Trophoblast cell (in vitro differentiated cells and primary cell): ENCODE results near the gene COL13A1.
A peak's percentile ranks its signal among the peaks of the same experiment; 100 is the strongest.

Experiments used
- DNase-seq, 2 donors: peaks; one replicate each; pipeline ENCODE4 v3.0.0-alpha.2; 2016
- H2AFZ ChIP-seq: 2 replicates; pipeline ENCODE4 v1.6.1; 2013; ENCODE audit warnings: low read length, moderate library complexity, mild to moderate bottlenecking; ENCODE audit not compliant: insufficient read depth, poor library complexity
- H2AK5ac ChIP-seq: 2 replicates; pipeline ENCODE4 v1.6.1; 2013; ENCODE audit warnings: mild to moderate bottlenecking, low read length
- H2BK120ac ChIP-seq: 2 replicates; pipeline ENCODE4 v1.6.1; 2013; ENCODE audit warnings: low read length, mild to moderate bottlenecking, moderate library complexity; ENCODE audit not compliant: insufficient read depth, poor library complexity
- H2BK12ac ChIP-seq: 2 replicates; pipeline ENCODE4 v1.6.1; 2013; ENCODE audit warnings: mild to moderate bottlenecking, low read length, moderate library complexity
- H2BK5ac ChIP-seq: 2 replicates; pipeline ENCODE4 v1.6.1; 2013; ENCODE audit warnings: low read length, low read depth, moderate library complexity, mild to moderate bottlenecking; ENCODE audit not compliant: poor library complexity
- H3K14ac ChIP-seq: 2 replicates; pipeline ENCODE4 v1.6.1; 2013; ENCODE audit warnings: mild to moderate bottlenecking, low read length
- H3K18ac ChIP-seq: 2 replicates; pipeline ENCODE4 v1.6.1; 2013; ENCODE audit warnings: mild to moderate bottlenecking, low read length
- H3K23ac ChIP-seq: 2 replicates; pipeline ENCODE4 v1.6.1; 2013; ENCODE audit warnings: low read length
- H3K27ac ChIP-seq: 2 replicates; pipeline ENCODE4 v1.5.1; 2013; ENCODE audit warnings: low read depth, mild to moderate bottlenecking, inconsistent platforms, low read length, moderate library complexity
- H3K27me3 ChIP-seq: 2 replicates; pipeline ENCODE4 v1.6.1; 2013; ENCODE audit warnings: inconsistent platforms, mild to moderate bottlenecking, low read length, moderate library complexity; ENCODE audit not compliant: insufficient read depth
- H3K36me3 ChIP-seq, 2 experiments: 1 replicate in 1 of 2; 2 replicates in 1 of 2; pipeline ENCODE4 v1.6.1; 2013; ENCODE audit warnings: low read length in 2 of 2, mild to moderate bottlenecking in 2 of 2, moderate library complexity in 1 of 2; ENCODE audit not compliant: insufficient read depth in 2 of 2, control insufficient read depth in 1 of 2
- H3K4ac ChIP-seq: 2 replicates; pipeline ENCODE4 v1.6.1; 2013; ENCODE audit warnings: low read depth, mild to moderate bottlenecking, low read length, moderate library complexity
- H3K4me1 ChIP-seq, 2 experiments: 1 replicate in 1 of 2; 2 replicates in 1 of 2; pipeline ENCODE4 v1.6.1; 2013; ENCODE audit warnings: low read length in 2 of 2, mild to moderate bottlenecking in 2 of 2, moderate library complexity in 1 of 2; ENCODE audit not compliant: insufficient read depth in 2 of 2, control insufficient read depth in 1 of 2
- H3K4me2 ChIP-seq: 2 replicates; pipeline ENCODE4 v1.6.1; 2013; ENCODE audit warnings: inconsistent platforms, mild to moderate bottlenecking, low read length, moderate library complexity
- H3K4me3 ChIP-seq: 2 replicates; pipeline ENCODE4 v1.5.1; 2013; ENCODE audit warnings: mild to moderate bottlenecking, low read depth, low read length, inconsistent platforms
- H3K79me1 ChIP-seq: one replicate; pipeline ENCODE4 v1.6.1; 2013; ENCODE audit warnings: low read length
- H3K79me2 ChIP-seq: 2 replicates; pipeline ENCODE4 v1.6.1; 2013; ENCODE audit warnings: low read length, mild to moderate bottlenecking; ENCODE audit not compliant: control insufficient read depth, insufficient read depth, poor library complexity
- H3K9ac ChIP-seq: 2 replicates; pipeline ENCODE4 v1.6.1; 2013; ENCODE audit warnings: mild to moderate bottlenecking, low read length
- H3K9me3 ChIP-seq: 2 replicates; pipeline ENCODE4 v1.6.1; 2013; ENCODE audit warnings: low read depth, mild to moderate bottlenecking, control low read depth, inconsistent platforms, low read length; ENCODE audit not compliant: insufficient read depth
- H4K12ac ChIP-seq: 2 replicates; pipeline ENCODE4 v1.6.1; 2013; ENCODE audit warnings: low read depth, mild to moderate bottlenecking, low read length, moderate library complexity
- H4K8ac ChIP-seq: 2 replicates; pipeline ENCODE4 v1.6.1; 2013; ENCODE audit warnings: low read depth, mild to moderate bottlenecking, low read length, moderate library complexity
- H4K91ac ChIP-seq: one replicate; pipeline ENCODE4 v1.6.1; 2013; ENCODE audit warnings: low read depth, mild to moderate bottlenecking, low read length, moderate library complexity
- WGBS: extraction: QIAGEN DNeasy Blood & Tissue Kit; methylation state at CpG from one replicate; pipeline ENCODE4 v1.1.7; 2013; ENCODE audit warnings: missing lambda C conversion rate; ENCODE audit not compliant: insufficient read length, insufficient coverage; ENCODE audit errors: extremely low coverage; 5-methylcytosine and 5-hydroxymethylcytosine counted together

Gene COL13A1

DNA sequence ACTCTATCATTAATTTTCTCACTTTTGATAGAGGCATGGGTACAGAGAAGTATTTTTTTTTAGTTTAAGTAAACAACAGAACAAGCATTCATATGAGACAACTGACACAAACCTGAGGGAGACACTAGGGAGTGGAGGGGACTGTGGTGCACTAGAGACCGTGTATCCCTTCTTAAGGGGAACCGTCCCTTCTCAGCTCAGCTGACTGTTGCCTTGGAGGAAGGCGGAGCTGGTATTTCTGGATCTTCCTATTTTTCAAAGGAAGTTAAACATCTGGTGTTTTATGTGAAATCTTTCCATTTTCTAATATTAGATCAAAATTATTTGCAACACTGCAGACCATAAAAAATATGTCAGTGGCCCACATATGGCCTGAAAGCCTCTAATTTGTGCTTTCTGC lies 137.4 kb downstream of the COL13A1 start:
- H3K9ac ChIP-seq = no peak overlapping the region
- H3K4me1 ChIP-seq = no peaks in the 10 kb centered on the region
- no peaks in the 10 kb centered on the region for H3K79me1 ChIP-seq
- H2BK120ac ChIP-seq = no peak overlapping the region
- H2AFZ ChIP-seq = no peak overlapping the region
- no peak overlapping the region for H3K23ac ChIP-seq
- no peak overlapping the region for H4K91ac ChIP-seq
- H3K79me2 ChIP-seq = no peaks in the 10 kb centered on the region
- H3K4me2 ChIP-seq = no peak overlapping the region
- no peaks in the 10 kb centered on the region for H3K36me3 ChIP-seq
- peaks cover 11% of the 10 kb centered on the region for H3K9me3 ChIP-seq
- H3K4ac ChIP-seq = no peak overlapping the region
- no peaks in the 10 kb centered on the region for H3K27me3 ChIP-seq
- no peak overlapping the region for H3K18ac ChIP-seq
- DNase-seq = no peak
- no CpG with 5 or more reads among the region's 3 CpGs for WGBS
- H3K27ac ChIP-seq = no peak overlapping the region
- H4K12ac ChIP-seq = no peak overlapping the region
- H4K8ac ChIP-seq = no peak overlapping the region
- H2AK5ac ChIP-seq = no peak overlapping the region
- H2BK5ac ChIP-seq = no peak overlapping the region
- no peak overlapping the region for H3K4me3 ChIP-seq
- H2BK12ac ChIP-seq = no peak overlapping the region
- H3K14ac ChIP-seq = no peak overlapping the region

DNA sequence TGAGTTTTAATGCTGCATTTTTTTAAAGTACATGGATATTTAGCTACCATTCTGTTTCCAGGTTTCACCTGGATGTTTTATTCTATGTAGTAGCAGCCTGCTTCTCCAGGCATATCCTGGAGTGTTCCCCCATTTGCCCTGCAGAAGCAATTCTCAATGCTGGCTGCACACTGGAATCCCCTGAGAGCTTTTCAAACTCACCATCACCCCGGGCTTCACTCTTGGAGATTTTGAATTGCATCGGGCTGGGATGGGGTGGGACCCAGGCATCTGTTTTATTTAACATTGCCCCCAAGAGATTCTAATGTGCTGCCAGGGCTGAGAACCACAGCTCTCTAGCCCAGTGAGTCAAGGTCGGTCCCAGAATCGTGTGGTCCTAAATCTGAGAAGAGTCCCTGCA lies 137.8 kb downstream of the COL13A1 start:
- no peak for DNase-seq
- H3K79me2 ChIP-seq = no peaks in the 10 kb centered on the region
- no peak overlapping the region for H4K91ac ChIP-seq
- no peak overlapping the region for H3K9ac ChIP-seq
- no peak overlapping the region for H3K23ac ChIP-seq
- no peaks in the 10 kb centered on the region for H3K27me3 ChIP-seq
- H2BK5ac ChIP-seq = no peak overlapping the region
- H3K27ac ChIP-seq = no peak overlapping the region
- H3K4me1 ChIP-seq = no peaks in the 10 kb centered on the region
- no peaks in the 10 kb centered on the region for H3K79me1 ChIP-seq
- H2BK120ac ChIP-seq = no peak overlapping the region
- peaks cover 11% of the 10 kb centered on the region for H3K9me3 ChIP-seq
- H3K14ac ChIP-seq = no peak overlapping the region
- no CpG with 5 or more reads among the region's 4 CpGs for WGBS
- no peak overlapping the region for H3K18ac ChIP-seq
- no peak overlapping the region for H3K4ac ChIP-seq
- H3K4me2 ChIP-seq = no peak overlapping the region
- no peak overlapping the region for H4K8ac ChIP-seq
- no peak overlapping the region for H3K4me3 ChIP-seq
- no peak overlapping the region for H4K12ac ChIP-seq
- H2AK5ac ChIP-seq = no peak overlapping the region
- H3K36me3 ChIP-seq = no peaks in the 10 kb centered on the region
- H2AFZ ChIP-seq = no peak overlapping the region
- H2BK12ac ChIP-seq = no peak overlapping the region

DNA sequence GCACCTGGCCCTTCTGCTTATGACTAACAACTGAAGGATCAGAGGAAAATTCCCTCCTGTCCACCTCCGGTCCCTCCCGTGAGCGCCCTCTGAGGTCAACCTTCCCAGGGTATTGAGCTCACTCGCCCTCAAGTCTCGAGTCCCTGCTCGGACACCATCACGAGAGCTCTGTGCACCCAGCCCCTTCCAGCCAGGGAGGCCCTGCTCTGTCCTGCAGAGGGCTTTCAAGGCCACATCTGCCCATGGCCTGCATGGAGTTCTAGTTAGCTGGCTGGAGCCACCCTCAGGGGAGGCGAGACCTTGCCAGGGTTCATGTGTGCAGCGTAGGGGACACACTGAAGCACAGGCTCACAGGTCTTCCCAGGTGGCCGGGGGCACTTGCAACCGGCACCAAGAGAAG lies 140.0 kb downstream of the COL13A1 start:
- H3K9me3 ChIP-seq = peaks cover 11% of the 10 kb centered on the region
- no peak overlapping the region for H3K27ac ChIP-seq
- no peak overlapping the region for H3K23ac ChIP-seq
- H3K4me1 ChIP-seq = no peaks in the 10 kb centered on the region
- no peak overlapping the region for H2AK5ac ChIP-seq
- no peak overlapping the region for H4K12ac ChIP-seq
- DNase-seq = no peak
- H2AFZ ChIP-seq = no peak overlapping the region
- no peak overlapping the region for H3K18ac ChIP-seq
- H3K27me3 ChIP-seq = no peaks in the 10 kb centered on the region
- no peak overlapping the region for H4K8ac ChIP-seq
- H3K36me3 ChIP-seq = no peaks in the 10 kb centered on the region
- no peak overlapping the region for H2BK12ac ChIP-seq
- WGBS = no CpG with 5 or more reads among the region's 11 CpGs
- no peak overlapping the region for H3K9ac ChIP-seq
- H3K79me1 ChIP-seq = no peaks in the 10 kb centered on the region
- no peak overlapping the region for H2BK120ac ChIP-seq
- no peak overlapping the region for H4K91ac ChIP-seq
- no peak overlapping the region for H3K4me2 ChIP-seq
- no peak overlapping the region for H3K4ac ChIP-seq
- no peak overlapping the region for H2BK5ac ChIP-seq
- peak overlapping the region; percentile 25 for H3K4me3 ChIP-seq
- H3K14ac ChIP-seq = no peak overlapping the region
- no peaks in the 10 kb centered on the region for H3K79me2 ChIP-seq

DNA sequence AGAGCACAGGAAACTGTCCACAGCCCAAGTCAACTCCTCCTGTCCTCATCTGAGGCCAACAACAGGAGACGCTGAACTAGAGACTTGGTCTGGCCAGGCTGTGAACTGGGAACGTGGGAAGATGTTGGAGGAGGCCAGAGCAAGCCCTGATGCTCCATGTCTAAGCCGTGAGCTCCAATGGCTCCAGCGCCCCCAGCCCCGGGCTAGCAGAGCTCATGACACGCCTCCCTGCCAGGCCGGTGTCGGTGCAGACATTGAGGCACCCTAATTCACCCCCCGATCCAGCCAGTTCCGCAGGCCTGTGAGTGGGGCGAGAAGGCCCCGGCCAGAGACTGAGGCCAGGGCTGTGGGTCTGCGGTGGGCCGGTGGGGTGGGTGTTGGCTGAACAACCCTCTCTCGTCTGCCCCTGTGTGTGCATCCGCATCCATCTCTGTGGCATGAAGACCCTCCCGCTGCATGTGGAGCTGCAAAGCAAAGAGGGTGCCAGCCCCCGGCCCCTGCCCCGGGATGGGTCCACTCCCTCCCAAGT lies 141.7 kb downstream of the COL13A1 start:
- H3K9me3 ChIP-seq = peaks cover 11% of the 10 kb centered on the region
- H3K4me3 ChIP-seq = no peak overlapping the region
- H3K4me2 ChIP-seq = no peak overlapping the region
- H2AK5ac ChIP-seq = no peak overlapping the region
- H4K12ac ChIP-seq = no peak overlapping the region
- H3K23ac ChIP-seq = no peak overlapping the region
- H2BK120ac ChIP-seq = no peak overlapping the region
- H4K8ac ChIP-seq = no peak overlapping the region
- H3K27ac ChIP-seq = no peak overlapping the region
- WGBS = no CpG with 5 or more reads among the region's 19 CpGs
- H2AFZ ChIP-seq = no peak overlapping the region
- H3K27me3 ChIP-seq = no peaks in the 10 kb centered on the region
- no peak overlapping the region for H3K9ac ChIP-seq
- H3K18ac ChIP-seq = no peak overlapping the region
- no peak for DNase-seq
- no peak overlapping the region for H2BK12ac ChIP-seq
- H3K4me1 ChIP-seq = no peaks in the 10 kb centered on the region
- no peaks in the 10 kb centered on the region for H3K79me2 ChIP-seq
- H2BK5ac ChIP-seq = no peak overlapping the region
- no peak overlapping the region for H4K91ac ChIP-seq
- H3K14ac ChIP-seq = no peak overlapping the region
- no peaks in the 10 kb centered on the region for H3K36me3 ChIP-seq
- no peaks in the 10 kb centered on the region for H3K79me1 ChIP-seq
- no peak overlapping the region for H3K4ac ChIP-seq
